Retinal pigment epithelial cell (primary cell): Measurements from ENCODE around the gene ACVR1C.

ENCODE experiments used
- DNase-seq: peaks from one replicate; pipeline ENCODE4 v3.0.0-alpha.2; 2010; ENCODE audit warnings: low read depth
- H3K4me3 ChIP-seq: 2 replicates; pipeline ENCODE4 v1.5.1; 2011; ENCODE audit warnings: mild to moderate bottlenecking, low read length, control low read depth, moderate library complexity
- TF ChIP-seq, protein P1 (sequence below): conservative IDR thresholded peaks from 2 replicates; pipeline ENCODE4 v1.5.1; 2011; ENCODE audit warnings: low read depth, low read length, control low read depth, inconsistent platforms

The ACVR1C gene

DNA sequence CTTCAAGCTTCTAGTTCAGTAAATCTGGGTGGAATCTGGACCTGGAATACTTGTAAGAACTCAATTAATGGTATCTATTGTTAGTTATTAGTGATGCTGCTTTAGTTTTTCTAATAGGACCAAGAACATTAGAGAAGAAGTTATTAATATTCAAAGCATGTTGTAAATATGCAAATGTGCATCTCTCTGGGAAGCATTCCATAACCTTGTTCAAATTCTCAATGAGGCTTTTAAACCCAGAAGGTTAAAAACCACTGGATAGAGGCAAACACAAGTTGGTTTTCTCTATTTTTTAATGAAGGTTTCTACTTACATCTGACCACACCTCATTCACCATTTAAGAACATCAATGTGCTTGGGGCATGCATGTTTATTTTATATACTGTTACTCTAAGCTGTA lies 16.1 kb upstream of the ACVR1C start:
- DNase-seq = no peak
- no peak overlapping the region for H3K4me3 ChIP-seq
- TF ChIP-seq, protein P1, sequence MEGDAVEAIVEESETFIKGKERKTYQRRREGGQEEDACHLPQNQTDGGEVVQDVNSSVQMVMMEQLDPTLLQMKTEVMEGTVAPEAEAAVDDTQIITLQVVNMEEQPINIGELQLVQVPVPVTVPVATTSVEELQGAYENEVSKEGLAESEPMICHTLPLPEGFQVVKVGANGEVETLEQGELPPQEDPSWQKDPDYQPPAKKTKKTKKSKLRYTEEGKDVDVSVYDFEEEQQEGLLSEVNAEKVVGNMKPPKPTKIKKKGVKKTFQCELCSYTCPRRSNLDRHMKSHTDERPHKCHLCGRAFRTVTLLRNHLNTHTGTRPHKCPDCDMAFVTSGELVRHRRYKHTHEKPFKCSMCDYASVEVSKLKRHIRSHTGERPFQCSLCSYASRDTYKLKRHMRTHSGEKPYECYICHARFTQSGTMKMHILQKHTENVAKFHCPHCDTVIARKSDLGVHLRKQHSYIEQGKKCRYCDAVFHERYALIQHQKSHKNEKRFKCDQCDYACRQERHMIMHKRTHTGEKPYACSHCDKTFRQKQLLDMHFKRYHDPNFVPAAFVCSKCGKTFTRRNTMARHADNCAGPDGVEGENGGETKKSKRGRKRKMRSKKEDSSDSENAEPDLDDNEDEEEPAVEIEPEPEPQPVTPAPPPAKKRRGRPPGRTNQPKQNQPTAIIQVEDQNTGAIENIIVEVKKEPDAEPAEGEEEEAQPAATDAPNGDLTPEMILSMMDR = no peak

GRCh38 chr2:157631861-157632260 lies 3.2 kb upstream of the ACVR1C start:
- H3K4me3 ChIP-seq = no peak overlapping the region
- TF ChIP-seq, protein P1 = no peak
- DNase-seq = no peak

GRCh38 chr2:157627594-157628476 lies 829 bp downstream of the ACVR1C start:
- DNase-seq = peak; percentile 9
- peak overlapping the region; percentile 52 for H3K4me3 ChIP-seq
- TF ChIP-seq, protein P1 = no peak

GRCh38 chr2:157625296-157625695 lies 3.4 kb downstream of the ACVR1C start:
- no peak overlapping the region for H3K4me3 ChIP-seq
- TF ChIP-seq, protein P1 = no peak
- no peak for DNase-seq

DNA sequence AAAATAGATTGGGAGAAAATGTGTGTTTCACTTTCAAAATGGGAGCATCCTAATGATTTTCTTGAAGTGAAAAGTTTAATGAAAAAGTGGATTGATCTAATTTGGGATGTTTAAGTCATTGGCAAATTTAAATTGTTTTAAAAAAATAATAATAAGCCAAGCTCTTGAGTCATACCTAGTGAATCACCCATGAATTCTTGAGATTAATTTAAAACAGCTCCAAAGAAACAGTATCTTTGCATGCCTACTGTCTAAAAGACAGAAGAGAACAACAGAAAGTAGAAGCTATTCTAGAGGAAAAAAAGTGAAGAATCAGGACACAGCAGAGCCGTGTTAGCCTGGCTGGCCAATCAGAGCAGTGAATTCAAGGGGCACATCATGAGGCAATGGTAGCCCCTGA lies 7.7 kb downstream of the ACVR1C start:
- no peak overlapping the region for H3K4me3 ChIP-seq
- no peak for DNase-seq

GRCh38 chr2:157611726-157612125 lies 16.9 kb downstream of the ACVR1C start:
- TF ChIP-seq, protein P1 = no peak
- DNase-seq = no peak
- no peak overlapping the region for H3K4me3 ChIP-seq

More for the DNA sequence above, 7.7 kb downstream of the ACVR1C start:
- TF ChIP-seq, protein P1 = no peak

DNA sequence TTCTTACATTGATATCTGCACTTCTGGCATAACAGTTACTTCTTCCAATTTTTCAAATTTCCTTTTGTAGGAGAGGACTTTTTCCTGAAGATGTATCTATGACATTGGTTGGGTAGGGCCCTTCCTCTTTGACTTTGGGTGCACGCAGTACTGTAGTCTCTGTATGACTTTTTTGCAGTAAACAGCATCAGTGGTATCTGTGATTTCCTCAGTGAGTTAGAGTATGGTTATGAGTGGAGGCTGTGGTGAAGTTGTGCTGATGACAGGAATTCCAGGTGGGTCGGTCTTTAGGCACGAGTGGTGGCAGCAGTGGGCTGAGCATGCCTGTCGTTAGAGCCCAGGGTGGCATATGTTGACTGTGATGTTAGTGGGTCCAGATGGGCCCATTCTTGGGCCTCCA lies 17.6 kb downstream of the ACVR1C start:
- no peak for DNase-seq

More for the DNA sequence above, 17.6 kb downstream of the ACVR1C start:
- TF ChIP-seq, protein P1 = no peak
- H3K4me3 ChIP-seq = no peak overlapping the region
